Skin epidermis (tissue), 12 donors: ENCODE measurements around the gene MINAR2.

ENCODE experiments used
- H3K27ac ChIP-seq, 21 experiments: fragments of 200-600 bp; sonication (generic) in 11 of 21; one replicate each; pipeline ENCODE4 v1.5.0; 2020; ENCODE audit warnings: mild to moderate bottlenecking in 3 of 21, inconsistent platforms in 2 of 21, moderate library complexity in 2 of 21
- H3K4me3 ChIP-seq, 7 experiments: fragments of 200-600 bp; sonication (generic) in 2 of 7; one replicate each; pipeline ENCODE4 v1.5.0; 2020; ENCODE audit warnings: inconsistent platforms in 2 of 7, mild to moderate bottlenecking in 2 of 7, moderate library complexity in 1 of 7

MINAR2 gene

DNA sequence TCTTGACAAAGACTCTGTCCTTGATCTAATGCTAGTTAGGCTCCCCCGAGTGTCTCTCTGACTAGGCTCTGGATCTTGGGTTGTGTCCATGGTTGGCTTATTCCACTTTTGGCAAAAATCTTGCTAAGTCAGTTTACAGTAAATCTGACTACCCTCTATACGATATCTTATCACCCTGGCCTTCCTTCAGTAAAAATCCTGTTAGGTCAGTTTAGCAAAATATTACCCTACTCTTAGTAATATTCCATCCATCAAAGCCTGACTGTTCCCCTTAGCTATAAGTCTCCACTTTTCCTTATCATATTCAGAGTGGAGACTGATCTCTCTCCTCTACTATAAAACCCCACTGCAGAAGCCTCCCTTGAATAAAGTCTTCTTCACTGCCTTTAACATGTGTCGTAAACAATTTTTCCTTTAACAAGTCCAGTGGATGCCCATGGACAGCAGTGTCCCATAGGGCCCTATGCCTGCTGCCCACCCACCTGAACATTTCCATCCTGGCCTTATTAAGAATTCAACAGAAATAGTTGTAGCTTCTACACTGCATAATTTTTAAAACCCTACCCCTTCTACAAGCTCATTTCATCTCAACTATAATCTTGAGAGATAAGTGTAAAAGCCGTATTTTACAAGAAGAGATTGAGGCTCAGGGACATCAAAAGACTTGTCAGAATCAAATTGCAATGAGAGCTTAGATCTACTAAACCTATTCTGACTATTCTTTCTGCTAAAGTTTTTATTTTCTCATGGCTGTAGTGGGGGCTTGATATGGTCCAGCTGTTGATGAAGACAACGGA is 22.3 kb downstream of the MINAR2 start:
- no peak overlapping the region for H3K4me3 ChIP-seq

DNA sequence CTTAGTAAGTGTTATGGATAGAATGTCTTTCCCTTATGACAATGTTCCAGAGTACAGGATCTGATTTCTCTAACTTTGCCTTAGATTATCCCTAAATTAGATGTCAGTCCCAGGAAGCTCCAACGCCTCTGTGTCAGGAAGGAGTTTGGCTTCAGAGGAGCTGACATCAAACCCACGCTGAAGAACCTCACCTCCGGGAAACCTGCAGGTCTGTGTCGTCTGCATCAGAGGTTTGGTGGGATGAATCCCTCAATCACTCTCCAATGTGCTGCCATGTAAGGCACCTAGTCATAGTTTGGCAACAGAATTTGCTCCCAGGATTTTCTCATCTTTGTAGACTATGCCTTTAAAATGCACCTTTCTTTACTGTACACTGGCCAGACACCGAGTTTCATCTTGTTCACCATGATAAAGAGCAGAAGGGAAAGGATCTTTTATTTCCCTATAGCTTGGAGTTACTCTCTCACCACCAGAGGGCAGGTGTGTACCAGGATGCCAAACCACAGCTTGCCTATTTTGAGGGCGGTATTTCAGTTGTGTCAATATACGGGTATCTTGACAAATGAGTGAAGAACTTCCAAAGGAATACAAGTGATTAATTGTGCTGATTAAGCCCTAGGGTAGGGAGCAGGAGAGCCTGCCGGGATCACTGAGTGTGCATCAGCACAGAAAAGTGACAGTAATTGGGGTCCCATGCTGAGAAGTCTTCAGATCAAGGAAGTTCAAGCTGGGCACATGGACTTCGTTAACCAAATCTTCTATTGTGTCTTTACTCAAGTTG is 23.4 kb downstream of the MINAR2 start:
- Histone ChIP-seq H3K4me3 (no peak overlapping the region), H3K27ac (no peak overlapping the region)

More for the DNA sequence above, 22.3 kb downstream of the MINAR2 start:
- H3K27ac ChIP-seq, result no peak overlapping the region

DNA sequence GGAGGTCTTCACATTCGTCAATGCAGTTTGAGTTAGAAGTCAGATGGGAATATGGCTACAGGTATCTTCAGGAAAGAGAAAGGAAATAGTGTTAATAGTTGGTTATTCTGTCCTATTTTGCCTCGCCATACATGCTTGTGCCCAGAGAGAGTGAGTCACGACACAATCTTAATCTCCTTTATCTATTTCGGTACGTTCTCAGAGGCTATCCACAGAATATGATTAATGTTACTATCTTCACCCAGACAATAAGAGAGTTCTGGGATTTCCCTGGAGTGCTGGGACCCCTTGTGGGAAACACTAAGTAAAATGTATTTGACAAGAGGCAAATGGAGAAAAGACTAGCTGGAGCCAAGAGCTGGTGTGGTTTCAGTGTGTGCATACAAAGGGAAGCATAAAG is 25.5 kb downstream of the MINAR2 start:
- no peak overlapping the region for H3K27ac ChIP-seq
- no peak overlapping the region for H3K4me3 ChIP-seq

DNA sequence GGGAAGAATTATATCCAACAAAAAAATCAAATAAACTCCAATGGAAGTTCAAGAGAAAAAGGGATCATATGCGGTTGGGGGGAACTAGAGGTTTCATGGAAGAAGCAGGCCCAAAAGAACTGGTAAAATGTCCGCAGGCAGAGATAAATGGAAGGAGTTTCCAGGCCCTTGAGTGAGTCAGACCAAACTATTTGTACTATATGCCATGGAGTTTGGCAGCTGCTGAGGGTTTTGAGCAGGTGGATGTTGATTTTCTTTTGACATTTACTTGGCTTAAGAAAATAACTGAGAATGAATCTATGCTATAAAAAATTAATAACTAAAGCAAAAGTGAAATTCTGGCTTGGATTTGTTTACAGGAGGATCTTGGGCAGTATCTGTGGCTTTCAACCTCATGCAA is 33.7 kb downstream of the MINAR2 start:
- no peak overlapping the region for H3K27ac ChIP-seq
- no peak overlapping the region for H3K4me3 ChIP-seq

DNA sequence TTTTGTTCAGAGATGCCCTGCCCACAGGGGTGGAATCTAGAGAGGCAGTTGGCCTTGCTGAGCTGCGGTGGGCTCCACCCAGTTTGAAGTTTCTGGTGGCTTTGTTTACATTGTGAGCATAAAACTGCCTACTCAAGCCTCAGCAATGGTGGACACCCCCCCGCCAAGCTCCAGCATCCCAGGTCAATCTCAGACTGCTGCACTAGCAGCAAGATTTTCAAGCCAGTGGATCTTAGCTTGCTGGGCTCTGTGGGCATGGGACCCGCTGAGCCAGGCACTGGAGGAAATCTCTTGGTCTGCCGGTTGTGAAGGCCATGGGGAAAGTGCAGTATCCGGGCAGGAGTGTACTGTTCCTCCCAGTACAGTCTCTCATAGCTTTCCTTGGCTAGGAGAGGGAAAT is 55.5 kb downstream of the MINAR2 start:
- Histone ChIP-seq H3K4me3 (no peak overlapping the region), H3K27ac (no peak overlapping the region)

DNA sequence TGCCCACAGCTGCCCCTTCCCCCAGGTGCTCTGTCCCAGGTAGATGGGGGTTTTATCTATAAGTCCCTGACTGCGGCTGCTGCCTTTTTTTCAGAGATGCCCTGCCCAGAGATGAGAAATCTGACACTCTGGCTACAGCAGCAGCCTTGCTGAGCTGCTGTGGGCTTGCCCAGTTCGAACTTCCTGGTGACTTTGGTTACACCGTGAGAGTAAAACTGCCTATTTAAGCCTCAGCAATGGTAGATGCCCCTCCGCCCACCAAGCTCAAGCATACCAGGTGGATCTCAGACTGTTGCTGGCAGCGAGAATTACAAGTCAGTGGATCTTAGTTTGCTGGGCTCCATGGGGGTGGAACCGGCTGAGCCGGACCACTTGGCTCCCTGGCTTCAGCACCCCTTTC is 56.8 kb downstream of the MINAR2 start:
- Histone ChIP-seq H3K4me3 (no peak overlapping the region), H3K27ac (no peak overlapping the region)

DNA sequence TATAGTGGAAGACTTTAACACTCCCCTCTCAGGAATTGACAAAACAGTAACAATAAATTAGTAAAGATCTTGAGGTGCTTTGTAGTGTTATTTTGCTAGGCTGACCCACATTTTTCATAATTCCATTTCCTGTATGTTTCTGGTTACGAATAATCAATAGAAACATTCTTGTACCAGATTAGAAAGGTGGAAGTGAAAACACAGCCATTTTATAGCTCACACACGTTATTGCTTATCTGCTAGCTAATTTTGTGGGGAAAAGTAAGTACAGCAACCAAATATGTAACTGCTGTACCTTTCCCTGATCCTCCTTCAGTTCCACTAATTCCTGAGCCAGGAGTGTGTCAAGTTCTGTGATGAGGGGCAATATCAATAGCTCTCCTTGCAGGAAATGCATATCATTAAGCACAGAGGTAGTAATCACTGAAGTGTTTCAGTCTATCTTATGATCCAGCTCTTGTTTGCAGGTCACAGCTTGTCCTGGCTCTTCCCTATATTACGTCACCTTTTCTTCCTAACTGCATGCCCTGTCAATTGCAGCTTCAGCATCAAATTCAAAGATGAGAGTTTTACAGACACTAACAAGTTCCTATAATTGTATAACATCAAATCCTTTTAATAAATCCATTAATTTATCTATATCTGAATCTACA is 59.4 kb downstream of the MINAR2 start:
- Histone ChIP-seq H3K27ac (no peak overlapping the region), H3K4me3 (no peak overlapping the region)
